Measurements from ENCODE around the gene ITGB7. TPM values are rescaled to one million over a fixed set of nuclear protein-coding genes. Genes with fewer than 3 reads are reported as not detected.

Gene ITGB7, protein sequence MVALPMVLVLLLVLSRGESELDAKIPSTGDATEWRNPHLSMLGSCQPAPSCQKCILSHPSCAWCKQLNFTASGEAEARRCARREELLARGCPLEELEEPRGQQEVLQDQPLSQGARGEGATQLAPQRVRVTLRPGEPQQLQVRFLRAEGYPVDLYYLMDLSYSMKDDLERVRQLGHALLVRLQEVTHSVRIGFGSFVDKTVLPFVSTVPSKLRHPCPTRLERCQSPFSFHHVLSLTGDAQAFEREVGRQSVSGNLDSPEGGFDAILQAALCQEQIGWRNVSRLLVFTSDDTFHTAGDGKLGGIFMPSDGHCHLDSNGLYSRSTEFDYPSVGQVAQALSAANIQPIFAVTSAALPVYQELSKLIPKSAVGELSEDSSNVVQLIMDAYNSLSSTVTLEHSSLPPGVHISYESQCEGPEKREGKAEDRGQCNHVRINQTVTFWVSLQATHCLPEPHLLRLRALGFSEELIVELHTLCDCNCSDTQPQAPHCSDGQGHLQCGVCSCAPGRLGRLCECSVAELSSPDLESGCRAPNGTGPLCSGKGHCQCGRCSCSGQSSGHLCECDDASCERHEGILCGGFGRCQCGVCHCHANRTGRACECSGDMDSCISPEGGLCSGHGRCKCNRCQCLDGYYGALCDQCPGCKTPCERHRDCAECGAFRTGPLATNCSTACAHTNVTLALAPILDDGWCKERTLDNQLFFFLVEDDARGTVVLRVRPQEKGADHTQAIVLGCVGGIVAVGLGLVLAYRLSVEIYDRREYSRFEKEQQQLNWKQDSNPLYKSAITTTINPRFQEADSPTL
- 1 to 10 TPM; 2.7 to 4.1 TPM for total RNA-seq

DNA sequence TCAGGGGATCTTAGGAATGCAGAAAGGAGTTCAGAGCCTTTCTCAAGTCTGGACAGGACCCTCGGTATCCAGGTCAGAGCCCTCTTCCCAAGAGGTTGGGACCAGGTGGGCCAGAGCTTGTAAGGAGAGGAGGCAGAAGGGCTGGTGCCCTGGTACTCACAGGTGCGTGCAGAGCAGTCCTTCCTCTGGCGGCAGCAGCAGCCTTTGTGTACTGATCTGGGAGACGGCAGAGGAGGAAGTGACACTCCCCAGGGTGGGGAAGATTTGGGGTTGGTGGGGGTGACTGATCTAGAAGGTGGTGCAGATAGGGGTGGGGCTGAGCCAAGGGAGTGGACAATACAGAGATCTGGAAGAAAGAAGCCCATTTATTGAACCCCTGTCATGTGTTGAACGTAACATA lies at the start of gene ITGB7:
TSS of gene ITGB7 (minus strand) at position 210 of the 400 bp plus-strand sequence. CDS start 6,808 bp downstream, outside the sequence.

DNA sequence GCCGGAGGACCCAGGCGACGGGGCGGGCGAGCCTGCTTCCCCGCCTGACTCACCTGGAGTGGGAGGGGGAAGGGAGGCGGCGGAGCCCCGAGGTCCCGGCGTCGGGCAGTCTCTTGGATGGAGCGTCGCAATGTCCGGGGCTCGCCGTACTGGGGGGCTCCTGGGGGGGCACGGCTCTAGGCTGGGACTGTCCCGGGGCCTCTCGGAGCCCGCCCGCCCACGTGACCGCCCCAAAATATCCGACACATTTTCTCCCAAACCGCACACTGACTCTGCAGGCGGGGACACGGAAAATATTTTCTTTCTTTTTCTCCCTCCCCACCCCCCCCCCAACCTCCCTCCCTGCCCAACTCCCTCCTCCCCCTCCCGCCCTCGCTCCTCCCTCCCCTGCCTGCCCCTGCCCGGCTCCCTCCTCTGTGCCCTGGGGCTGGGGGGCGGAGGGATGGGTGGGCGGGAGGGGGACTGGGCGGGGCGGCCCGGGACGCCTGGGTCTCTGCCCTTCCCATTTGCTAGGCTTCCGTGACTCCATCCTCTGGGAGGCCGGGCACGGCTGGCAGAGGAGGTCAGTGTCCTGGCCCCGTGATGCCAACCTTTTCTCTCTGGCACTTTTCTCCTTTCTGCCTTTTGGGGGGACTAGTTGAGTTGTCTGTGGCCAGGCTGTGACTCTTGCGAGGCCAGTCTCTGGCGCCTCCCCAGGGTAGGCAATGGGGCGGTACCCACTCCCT lies 25.0 kb upstream of the ITGB7 start, which contains the start of gene RARG:
TSS of gene RARG (minus strand) at position 289 of the 725 bp plus-strand sequence. CDS start 4,664 bp downstream, outside the sequence.

DNA sequence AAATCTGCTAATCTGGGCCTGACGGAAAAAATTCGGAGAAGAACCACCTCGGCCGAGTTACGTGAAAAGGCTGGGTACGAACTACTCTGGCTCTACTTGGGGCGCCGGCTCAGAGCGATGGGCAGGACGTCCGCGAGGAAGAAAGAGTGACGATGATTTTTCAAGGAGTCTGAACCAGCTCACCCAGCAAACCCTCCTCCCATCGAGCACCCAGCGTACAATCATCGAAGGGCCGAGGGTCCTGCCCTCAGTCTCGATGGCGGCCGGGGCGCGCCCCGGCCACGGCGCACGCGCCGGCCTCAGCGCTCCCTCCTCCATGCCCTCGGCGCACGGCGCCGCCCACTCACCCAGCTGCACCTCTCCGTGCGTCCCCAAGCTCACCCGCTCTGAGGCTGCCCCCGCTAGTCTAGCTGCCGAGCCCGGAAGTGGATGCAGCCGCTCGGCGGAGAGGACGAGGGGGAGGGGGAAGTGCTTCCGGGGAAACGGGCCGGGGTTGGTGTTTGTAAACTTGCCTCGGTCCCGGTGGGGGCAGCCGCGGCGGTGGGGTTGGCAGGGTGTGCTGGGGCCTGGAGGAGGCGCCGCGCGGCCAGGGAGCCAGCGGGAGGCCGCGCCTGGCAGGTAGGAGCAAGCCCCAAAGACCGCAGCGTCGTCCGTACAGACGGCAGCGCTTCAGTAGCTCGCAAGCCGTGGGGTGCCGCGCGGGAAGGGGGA lies 26.7 kb downstream of the ITGB7 start, which contains the start of the genes CSAD and ZNF740:
TSS of gene CSAD (minus strand) at position 706 of the 711 bp plus-strand sequence. CDS start 7,455 bp downstream, outside the sequence.
TSS of gene ZNF740 (plus strand) at position 503 of the 711 bp plus-strand sequence. CDS start 1,262 bp downstream, outside the sequence.

Small RNAs within 50 kb of the gene (small RNA-seq; reads per million reads assigned to genes)
- gene HIGD1AP1 = 0 reads per million in 2 donors

Other genes starting within 250 kb of the ITGB7 start
- gene EIF4B, start 200.8 kb downstream of the ITGB7 start, total RNA-seq = 100 to 1,000 TPM; 469 to 648 TPM
- 10 to 100 TPM; 16.0 to 17.2 TPM for gene TNS2, start 157.2 kb downstream of the ITGB7 start, total RNA-seq
- 10 to 100 TPM; 11.0 to 18.6 TPM for gene SPRYD3, start 127.9 kb downstream of the ITGB7 start, total RNA-seq
- gene IGFBP6, start 109.6 kb downstream of the ITGB7 start, total RNA-seq = 1 to 10 TPM; 2.1 to 4.3 TPM
- not detected for gene SOAT2, start 103.8 kb downstream of the ITGB7 start, total RNA-seq
- gene ZNF740, start 26.5 kb downstream of the ITGB7 start, total RNA-seq = 10 to 100 TPM in 1 of 2 donors, 1 to 10 TPM in 1; 10.0 to 11.7 TPM
- 10 to 100 TPM in 1 of 2 donors, 1 to 10 TPM in 1; 9.6 to 14.0 TPM for gene CSAD, start 26.3 kb downstream of the ITGB7 start, total RNA-seq
- gene RARG, start 25.0 kb upstream of the ITGB7 start, total RNA-seq = 10 to 100 TPM; 18.9 to 34.6 TPM
- 10 to 100 TPM; 10.3 to 21.6 TPM for gene ESPL1, start 61.0 kb upstream of the ITGB7 start, total RNA-seq
- 100 to 1,000 TPM; 174 to 245 TPM for gene PFDN5, start 88.3 kb upstream of the ITGB7 start, total RNA-seq
- gene MYG1, start 92.4 kb upstream of the ITGB7 start, total RNA-seq = 10 to 100 TPM; 36.5 to 48.6 TPM
- gene AAAS, start 114.4 kb upstream of the ITGB7 start, total RNA-seq = 10 to 100 TPM; 48.9 to 57.6 TPM
- gene SP7, start 129.1 kb upstream of the ITGB7 start, total RNA-seq = not detected
- 10 to 100 TPM; 46.1 to 47.3 TPM for gene SP1, start 172.9 kb upstream of the ITGB7 start, total RNA-seq
- not detected for gene AMHR2, start 216.6 kb upstream of the ITGB7 start, total RNA-seq
- gene PRR13, start 234.5 kb upstream of the ITGB7 start, total RNA-seq = 10 to 100 TPM; 65.7 to 88.9 TPM
- gene PCBP2, start 244.9 kb upstream of the ITGB7 start, total RNA-seq = 100 to 1,000 TPM; 144 to 235 TPM